GM19463 (cell line): Measurements from ENCODE around the gene FARP1.

Experiments used
- ATAC-seq: cut with Tn5 transposase; IDR thresholded peaks from one replicate; pipeline ENCODE4 v1.9.1; 2021; ENCODE audit warnings: mild to moderate bottlenecking, moderate library complexity; ENCODE audit not compliant: unreplicated experiment

The FARP1 gene

GRCh38 chr13:98198683-98199082 lies 55.8 kb downstream of the FARP1 start:
- no peak for ATAC-seq

DNA sequence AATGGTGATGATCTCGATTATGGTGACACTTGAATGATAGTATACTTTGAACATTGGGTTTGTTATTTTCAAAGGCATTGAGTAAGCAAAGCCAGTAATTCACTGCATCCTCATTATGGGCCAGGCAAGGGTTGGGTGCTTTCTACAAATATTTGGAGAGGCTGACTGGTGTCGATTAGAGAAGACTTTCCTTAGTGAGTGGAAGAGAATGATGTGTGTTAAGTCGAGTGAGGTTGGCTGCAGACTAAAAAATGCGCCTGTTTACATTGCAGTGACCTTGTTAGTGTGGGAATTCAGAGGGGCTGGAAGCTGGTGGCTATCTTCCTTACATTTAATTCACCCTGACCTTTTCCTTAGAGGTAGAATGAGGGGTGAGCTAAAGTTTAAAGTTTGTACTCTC lies 56.6 kb downstream of the FARP1 start:
- ATAC-seq, result no peak

DNA sequence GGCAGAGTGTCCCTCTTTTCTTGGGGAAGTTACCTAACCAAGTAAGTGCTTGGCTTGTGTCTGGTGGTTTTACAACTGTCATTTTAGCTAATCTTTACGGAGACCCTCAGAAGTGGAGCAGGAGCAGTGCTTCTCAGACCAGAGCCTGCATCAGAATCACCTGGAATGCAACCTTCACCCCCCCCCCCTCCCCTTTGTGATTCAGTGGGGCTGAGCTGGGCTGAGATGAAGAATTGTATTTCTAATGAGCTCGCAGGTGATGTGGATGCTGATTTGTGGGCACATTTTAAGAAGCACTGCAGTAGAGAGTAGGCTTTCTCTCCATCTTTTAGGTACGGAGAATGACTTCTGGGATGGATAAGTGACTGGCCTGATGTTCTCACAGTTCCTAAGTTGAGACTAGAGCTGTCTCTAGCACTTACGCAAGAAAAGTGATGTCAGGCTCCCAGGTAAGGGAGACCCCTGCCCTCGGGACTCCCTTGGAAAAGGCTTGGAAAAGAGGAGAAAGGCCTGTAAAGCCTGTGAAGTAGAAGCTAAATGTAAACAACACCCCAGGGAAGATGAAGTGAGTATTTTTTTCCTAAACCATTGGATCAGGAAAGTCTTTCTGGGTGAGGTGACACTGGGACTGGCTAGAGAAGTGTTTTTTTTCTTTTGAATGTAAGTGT lies 57.5 kb downstream of the FARP1 start:
- no peak for ATAC-seq

DNA sequence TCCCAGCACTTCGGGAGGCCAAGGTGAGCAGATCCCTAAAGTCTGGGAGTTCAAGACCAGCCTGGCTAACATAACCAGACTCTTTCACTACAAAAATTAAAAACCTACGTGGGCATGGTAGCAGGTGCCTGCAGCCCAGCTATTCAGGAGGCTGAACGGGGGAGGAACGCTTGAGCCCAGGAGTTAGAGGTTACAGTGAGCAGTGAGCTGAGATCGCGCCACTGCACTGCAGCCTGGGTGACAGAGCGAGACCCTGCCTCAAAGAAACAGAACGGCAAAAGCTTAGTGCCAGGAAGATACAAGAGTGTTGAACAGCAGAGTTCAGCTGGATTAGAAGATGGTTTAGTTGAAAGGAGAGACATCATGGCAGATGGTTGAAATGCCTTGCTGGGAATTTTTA lies 58.3 kb downstream of the FARP1 start:
- no peak for ATAC-seq

DNA sequence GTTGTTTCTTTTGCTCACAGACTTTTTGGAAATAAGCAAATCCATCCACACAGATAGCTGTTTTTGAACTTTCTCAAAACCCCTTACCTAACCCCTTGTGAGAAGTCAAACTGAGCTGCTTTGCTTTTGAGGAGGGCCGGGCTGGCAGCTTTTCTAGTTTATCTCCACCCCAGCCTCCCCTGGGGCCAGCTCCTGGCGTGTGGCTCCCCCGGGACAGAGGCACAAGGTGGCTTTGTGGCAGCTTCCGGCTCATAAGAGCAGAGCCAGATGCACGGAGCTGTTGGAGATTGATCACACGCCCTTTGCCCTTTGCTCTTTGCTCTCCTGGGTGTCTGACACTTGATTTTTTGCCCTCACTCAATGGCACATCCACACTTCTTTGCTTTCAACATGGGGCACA lies 59.1 kb downstream of the FARP1 start:
- no peak for ATAC-seq

DNA sequence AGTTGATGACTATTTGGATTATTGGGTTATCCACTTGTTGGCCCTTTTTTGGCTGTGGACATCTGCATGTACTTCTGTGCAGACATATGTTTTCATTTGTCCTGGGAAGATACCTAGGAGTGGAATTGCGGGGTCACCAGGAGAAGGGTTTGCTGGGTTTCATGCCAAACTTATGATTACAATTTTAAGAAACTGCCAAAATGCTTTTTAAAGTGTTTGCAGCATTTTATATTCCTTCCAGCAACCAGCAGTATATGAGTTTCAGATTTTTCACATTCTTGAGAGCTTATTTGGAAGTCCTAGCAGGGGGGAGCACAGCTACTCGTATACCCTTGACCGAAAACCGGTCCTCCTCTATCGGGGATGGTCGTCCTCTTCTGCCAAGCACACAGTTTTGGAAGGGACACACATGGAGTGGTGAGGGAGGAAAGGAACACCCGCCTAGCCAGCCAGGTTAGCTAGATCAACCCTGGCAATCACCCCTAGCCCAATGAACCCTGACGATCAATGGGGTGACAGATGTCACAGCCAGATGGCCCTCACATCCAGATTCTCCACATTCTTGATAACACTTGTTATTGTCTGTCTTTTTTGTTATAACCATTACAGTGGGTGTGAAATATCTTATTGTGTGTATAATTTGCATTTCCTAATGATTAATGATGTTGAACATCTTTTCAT lies 60.9 kb downstream of the FARP1 start:
- no peak for ATAC-seq

DNA sequence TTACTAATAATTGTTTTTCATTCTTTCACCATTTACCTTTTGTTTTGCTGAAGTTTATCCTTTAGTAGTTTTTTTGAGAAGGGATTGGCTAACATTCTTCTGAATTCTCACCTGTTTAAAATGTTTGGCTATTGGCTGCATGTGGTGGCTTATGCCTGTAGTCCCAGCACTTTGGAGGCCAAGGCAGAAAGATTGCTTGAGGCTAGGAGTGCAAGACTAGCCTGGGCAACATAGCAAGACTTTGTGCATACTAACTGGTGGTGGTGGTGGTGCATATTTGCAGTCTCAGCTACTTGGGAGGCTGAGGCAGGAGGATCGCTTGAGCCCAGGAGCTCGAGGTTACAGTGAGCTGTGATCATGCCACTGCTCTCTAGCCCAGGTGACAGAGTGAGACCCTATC lies 61.7 kb downstream of the FARP1 start:
- no peak for ATAC-seq

GRCh38 chr13:98206946-98207345 lies 64.1 kb downstream of the FARP1 start:
- no peak for ATAC-seq

- ATAC-seq, result no peak
These were observed 64.5 kb downstream of the FARP1 start for GRCh38 chr13:98207416-98207815.

DNA sequence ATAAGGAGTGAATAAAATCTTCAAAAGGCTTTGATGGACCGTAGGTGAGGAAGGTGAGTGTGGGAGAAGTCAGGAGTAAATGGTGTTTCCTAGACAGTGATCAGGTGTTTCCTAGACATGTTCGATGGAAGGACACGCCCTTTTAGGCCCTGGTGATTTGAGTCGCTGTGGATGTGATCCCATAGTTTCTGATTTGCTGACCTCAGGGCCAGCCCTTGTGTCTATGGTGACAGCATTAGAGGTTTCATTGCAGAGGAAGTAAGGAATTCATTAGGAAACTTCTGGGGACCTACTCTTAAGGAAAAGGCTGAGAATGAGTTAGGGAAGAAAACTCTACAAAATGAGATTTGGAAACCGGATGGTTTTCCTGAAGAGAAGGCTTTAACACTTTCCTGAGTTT lies 65.7 kb downstream of the FARP1 start:
- ATAC-seq, result no peak

- ATAC-seq, result no peak
These were observed 69.9 kb downstream of the FARP1 start for GRCh38 chr13:98212763-98213162.

GRCh38 chr13:98213354-98213753 lies 70.5 kb downstream of the FARP1 start:
- no peak for ATAC-seq

GRCh38 chr13:98214008-98214643 lies 71.2 kb downstream of the FARP1 start:
- no peak for ATAC-seq

- no peak for ATAC-seq
These were observed 71.8 kb downstream of the FARP1 start for GRCh38 chr13:98214707-98215106.

- no peak for ATAC-seq
These were observed 72.6 kb downstream of the FARP1 start for GRCh38 chr13:98215508-98215907.

- ATAC-seq, result no peak
These were observed 73.3 kb downstream of the FARP1 start for GRCh38 chr13:98216135-98216565.

- peak; percentile 46 for ATAC-seq
These were observed 73.9 kb downstream of the FARP1 start for GRCh38 chr13:98216711-98217285.

GRCh38 chr13:98217597-98217996 lies 74.7 kb downstream of the FARP1 start:
- no peak for ATAC-seq

GRCh38 chr13:98219685-98220084 lies 76.8 kb downstream of the FARP1 start:
- no peak for ATAC-seq

DNA sequence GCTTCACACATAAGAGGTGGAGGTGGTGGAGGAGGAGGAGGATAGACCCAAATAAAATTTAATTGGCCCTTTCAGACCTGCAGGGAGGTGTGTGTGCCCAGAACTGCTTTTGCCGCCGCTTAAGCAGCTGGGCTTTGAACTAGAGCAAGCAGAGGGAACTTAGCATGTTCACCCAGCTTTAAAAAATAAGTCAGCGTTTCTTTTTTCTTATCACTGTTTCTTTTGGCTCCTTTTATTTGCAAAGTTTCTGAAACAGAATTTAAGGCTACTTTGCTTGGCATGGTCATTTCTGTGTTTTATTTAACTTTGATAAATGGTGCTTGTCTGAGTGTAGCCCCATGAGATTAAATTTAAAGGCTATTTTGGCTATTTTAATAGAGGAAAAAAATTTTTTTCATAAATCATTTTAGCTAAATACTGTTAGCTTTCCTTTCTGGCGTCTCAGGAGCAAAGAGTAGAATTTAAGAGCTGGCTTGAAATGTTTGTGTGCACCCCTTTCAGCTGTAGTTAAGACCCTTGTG lies 77.4 kb downstream of the FARP1 start:
- ATAC-seq, result no peak

DNA sequence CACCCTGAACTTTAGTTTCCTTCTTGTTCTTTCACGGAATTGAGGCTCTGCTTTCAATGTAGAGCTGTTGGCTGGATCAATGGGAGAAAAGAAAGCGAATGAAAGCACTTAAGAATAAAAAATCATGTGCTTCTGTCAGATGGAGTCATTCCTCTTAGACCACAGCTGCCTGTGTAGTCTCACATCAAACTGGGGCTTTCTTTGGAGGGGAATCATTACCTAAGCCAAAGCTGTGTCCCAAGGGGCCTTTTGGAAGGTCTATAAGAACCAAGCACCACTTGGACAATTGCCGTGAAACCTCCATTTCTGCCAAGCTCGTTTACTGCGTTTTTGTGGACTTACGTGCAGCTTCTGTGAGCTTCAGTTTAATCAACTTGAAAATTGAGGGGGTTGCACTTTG lies 78.3 kb downstream of the FARP1 start:
- no peak for ATAC-seq

DNA sequence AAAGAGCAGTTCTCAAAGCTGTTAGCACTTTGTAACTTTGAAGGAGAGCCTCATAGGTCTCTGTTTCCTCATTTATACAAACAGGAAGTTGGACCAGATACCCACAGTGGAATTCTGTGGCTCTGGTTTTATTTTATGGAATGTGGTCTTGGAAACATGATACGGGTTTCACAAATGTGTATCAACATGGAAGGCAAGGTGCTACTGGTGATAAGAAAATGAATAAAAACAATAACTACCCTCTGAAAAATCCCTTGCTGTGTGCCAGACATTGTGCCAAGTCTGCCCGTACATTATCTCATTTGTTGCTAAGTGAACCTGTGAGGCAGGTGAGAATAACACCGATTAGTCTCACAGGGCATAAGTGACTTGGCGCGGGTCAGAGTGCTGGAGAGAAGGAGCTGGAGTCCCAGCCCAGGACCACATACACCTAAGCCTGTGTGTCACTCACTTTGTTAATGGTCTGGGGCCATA lies 79.2 kb downstream of the FARP1 start:
- ATAC-seq, result no peak
